SK-N-DZ (cell line): ENCODE measurements around the gene MDFIC.

ENCODE experiments used
- DNase-seq: peaks from one replicate; pipeline ENCODE4 v3.0.0-alpha.2; 2015; ENCODE audit warnings: low spot score

MDFIC gene

GRCh38 chr7:115037128-115037802 lies 115.4 kb downstream of the MDFIC start:
- no peak for DNase-seq

GRCh38 chr7:115038158-115038557 lies 116.3 kb downstream of the MDFIC start:
- no peak for DNase-seq

- DNase-seq, result no peak
These were observed 118.2 kb downstream of the MDFIC start for GRCh38 chr7:115040057-115040456.

- no peak for DNase-seq
These were observed 118.6 kb downstream of the MDFIC start for GRCh38 chr7:115040495-115040894.

GRCh38 chr7:115042596-115042995 lies 120.7 kb downstream of the MDFIC start:
- no peak for DNase-seq

GRCh38 chr7:115043605-115044004 lies 121.7 kb downstream of the MDFIC start:
- DNase-seq, result no peak

GRCh38 chr7:115044224-115044623 lies 122.3 kb downstream of the MDFIC start:
- DNase-seq, result no peak

GRCh38 chr7:115047958-115048720 lies 126.2 kb downstream of the MDFIC start:
- DNase-seq, result no peak

GRCh38 chr7:115052706-115053105 lies 130.8 kb downstream of the MDFIC start:
- DNase-seq, result no peak

- DNase-seq, result no peak
These were observed 132.7 kb downstream of the MDFIC start for GRCh38 chr7:115054478-115055065.

GRCh38 chr7:115056019-115056418 lies 134.1 kb downstream of the MDFIC start:
- DNase-seq, result no peak

GRCh38 chr7:115058726-115059125 lies 136.8 kb downstream of the MDFIC start:
- DNase-seq, result no peak

GRCh38 chr7:115059321-115059720 lies 137.4 kb downstream of the MDFIC start:
- no peak for DNase-seq

- DNase-seq, result no peak
These were observed 138.4 kb downstream of the MDFIC start for GRCh38 chr7:115060095-115060870.

- no peak for DNase-seq
These were observed 144.2 kb downstream of the MDFIC start for GRCh38 chr7:115066050-115066449.

GRCh38 chr7:115066634-115067033 lies 144.7 kb downstream of the MDFIC start:
- DNase-seq, result no peak

- no peak for DNase-seq
These were observed 146.3 kb downstream of the MDFIC start for GRCh38 chr7:115068220-115068619.
